Stomach (tissue), 9 donors: ENCODE data around the gene PALLD. TPM values are rescaled to one million over a fixed set of nuclear protein-coding genes. Genes with fewer than 3 reads are reported as not detected.

Experiments used
- DNase-seq, 2 donors: peaks; one replicate each; pipeline versions ENCODE4 v3.0.0 to v3.0.0-alpha.2; 2013 to 2019
- H3K27ac ChIP-seq, 5 donors: fragments of 200-600 bp in 4 of 5; sonication (generic) in 4 of 5; one replicate each; pipeline ENCODE4 v1.5.1; 2013 to 2019; ENCODE audit warnings: mild to moderate bottlenecking in 1 of 5, moderate library complexity in 1 of 5
- H3K27me3 ChIP-seq, 3 donors: fragments of 200-600 bp; sonication (generic); one replicate each; pipeline ENCODE4 v1.5.1; 2017 to 2019; ENCODE audit warnings: mixed run types in 1 of 3
- H3K36me3 ChIP-seq, 4 donors: fragments of 200-600 bp; sonication (generic); 1 replicate in 3 of 4; 2 replicates in 1 of 4; pipeline ENCODE4 v1.5.1; 2016 to 2019
- H3K4me1 ChIP-seq, 4 donors: fragments of 200-600 bp; sonication (generic); one replicate each; pipeline ENCODE4 v1.5.1; 2016 to 2019
- H3K4me3 ChIP-seq, 4 donors: fragments of 200-600 bp; sonication (generic) in 3 of 4; one replicate each; pipeline ENCODE4 v1.5.1; 2016 to 2019; ENCODE audit warnings: mild to moderate bottlenecking in 1 of 4
- H3K9me3 ChIP-seq, 4 donors: fragments of 200-600 bp; sonication (generic); one replicate each; pipeline ENCODE4 v1.5.1; 2016 to 2019
- CTCF ChIP-seq, 7 experiments: fragments of 450-650 bp in 4 of 7; fragments of 200-600 bp in 3 of 7; sonication (generic) in 3 of 7; IDR thresholded peaks; one replicate each; pipeline ENCODE4 v1.5.1; 2016 to 2019; ENCODE audit warnings: antibody characterized with exemption in 7 of 7, control low read depth in 2 of 7, mild to moderate bottlenecking in 1 of 7
- EP300 ChIP-seq: sonication (generic); formaldehyde crosslinking; IDR thresholded peaks from one replicate; pipeline ENCODE4 v1.6.1; 2017; ENCODE audit warnings: antibody characterized with exemption
- POLR2A ChIP-seq, 4 donors: fragments of 450-650 bp; IDR thresholded peaks; one replicate each; pipeline ENCODE4 v1.6.1; 2016; ENCODE audit warnings: antibody characterized with exemption in 4 of 4, control low read depth in 2 of 4, mild to moderate bottlenecking in 1 of 4, moderate library complexity in 1 of 4
- POLR2AphosphoS5 ChIP-seq, 3 donors: sonication (generic); formaldehyde crosslinking; IDR thresholded peaks; one replicate each; pipeline ENCODE4 v1.6.1; 2016; ENCODE audit warnings: antibody characterized with exemption in 3 of 3
- WGBS, 5 donors: extraction: QIAGEN DNeasy Blood & Tissue Kit in 3 of 5; methylation state at CpG; one replicate each; pipeline versions ENCODE4 v1.1.5 to v1.1.7; 2013 to 2018; 5-methylcytosine and 5-hydroxymethylcytosine counted together
- intact Hi-C: fragments of 100-400 bp; cut with DNase I; formaldehyde crosslinking; loops from one replicate; pipeline ENCODE4 v1.15.1; 2023; ENCODE audit warnings: low total_unique reads
- polyA plus RNA-seq, 3 donors: library from polyadenylated mRNA; stranded (reverse); fragments of 200-250 nt; gene quantifications; one replicate each; pipeline ENCODE4 v1.2.3, GENCODE V29; 2013
- total RNA-seq, 5 donors: library from RNA; depleted of rRNA; stranded (reverse); fragments of >200 nt; gene quantifications; one replicate each; pipeline versions ENCODE4 v1.1.0 to v1.2.3, GENCODE V29; 2014 to 2016
- donor health status: healthy with polysubstance abuse.
- donor health status: Bipolar disorder and iron deficiency.
- donor health status: healthy.

PALLD gene
- total and polyA plus RNA-seq, 8 donors: 75.9 to 984 (median 206) TPM

- intact Hi-C loops: no loop called here
- Histone ChIP-seq H3K36me3 (peaks cover 44 to 88% (median 83%) of the 10 kb centered on the region in 4 donors), H3K4me1 (peaks cover 0 to 38% (median 15%) of the 10 kb centered on the region in 4 donors), H3K9me3 (no peaks in the 10 kb centered on the region), H3K4me3 (no peak overlapping the region), H3K27ac (peak overlapping the region in 3 of 5 donors; percentile 6 to 42 (median 36)), H3K27me3 (no peaks in the 10 kb centered on the region)
- 28 to 61% (median 36%) methylated on average over 2 of the region's 2 CpGs for WGBS, 5 donors
- TF ChIP-seq POLR2AphosphoS5 (IDR thresholded peaks at IDR 0.05): no peak
- no peak for DNase-seq
These were observed 396.4 kb downstream of the PALLD start for GRCh38 chr4:168893205-168893604.

- no peak for TF ChIP-seq CTCF (IDR thresholded peaks at IDR 0.05)
- TF ChIP-seq POLR2AphosphoS5 (IDR thresholded peaks at IDR 0.05): peak in 1 of 3 donors; percentile 18
- TF ChIP-seq EP300: no peak
- TF ChIP-seq POLR2A (IDR thresholded peaks at IDR 0.05): no peak
- no peak for DNase-seq
- peaks cover 49 to 94% (median 86%) of the 10 kb centered on the region in 4 donors for H3K36me3 ChIP-seq
- no peaks in the 10 kb centered on the region for H3K27me3 ChIP-seq
- H3K9me3 ChIP-seq: no peaks in the 10 kb centered on the region
- intact Hi-C loops: no loop called here
- peaks cover 0 to 36% (median 13%) of the 10 kb centered on the region in 4 donors for H3K4me1 ChIP-seq
- H3K4me3 ChIP-seq: no peak overlapping the region
- 73 to 88% (median 77%) methylated on average over 3 of the region's 3 CpGs for WGBS, 5 donors
- peak overlapping the region in 1 of 5 donors; percentile 6 for H3K27ac ChIP-seq
These were observed 397.0 kb downstream of the PALLD start for GRCh38 chr4:168893807-168894206.

GRCh38 chr4:168900080-168900479 lies 403.2 kb downstream of the PALLD start:
- DNase-seq: no peak
- Histone ChIP-seq H3K4me3 (no peak overlapping the region), H3K9me3 (no peaks in the 10 kb centered on the region), H3K27ac (peak overlapping the region in 2 of 5 donors; percentile 9 to 15), H3K4me1 (no peaks in the 10 kb centered on the region), H3K27me3 (no peaks in the 10 kb centered on the region), H3K36me3 (peaks cover 43 to 100% (median 93%) of the 10 kb centered on the region in 4 donors)
- intact Hi-C loops: no loop called here
- TF ChIP-seq EP300 (no peak), POLR2AphosphoS5 (IDR thresholded peaks at IDR 0.05) (peak in 1 of 3 donors; percentile 17), CTCF (IDR thresholded peaks at IDR 0.05) (no peak), POLR2A (IDR thresholded peaks at IDR 0.05) (no peak)
- WGBS, 5 donors: 87 to 95% (median 94%) methylated on average over 2 of the region's 2 CpGs

- TF ChIP-seq CTCF (IDR thresholded peaks at IDR 0.05): no peak
- peaks cover 0 to 27% (median 13%) of the 10 kb centered on the region in 4 donors for H3K4me1 ChIP-seq
- no peak overlapping the region for H3K4me3 ChIP-seq
- H3K36me3 ChIP-seq: peaks cover 9 to 81% (median 78%) of the 10 kb centered on the region in 4 donors
- DNase-seq: peak in 1 of 2 donors; percentile 20
- H3K27ac ChIP-seq: peak overlapping the region in 4 of 5 donors; percentile 42 to 69 (median 52)
- no peaks in the 10 kb centered on the region for H3K27me3 ChIP-seq
- H3K9me3 ChIP-seq: no peaks in the 10 kb centered on the region
- 71 to 85% (median 79%) methylated on average over 2 of the region's 2 CpGs for WGBS, 5 donors
- intact Hi-C loops: no loop called here
These were observed 410.4 kb downstream of the PALLD start for GRCh38 chr4:168907119-168907698.

- intact Hi-C loops: no loop called here
- DNase-seq: no peak
- no peak for TF ChIP-seq POLR2AphosphoS5 (IDR thresholded peaks at IDR 0.05)
- no peak for TF ChIP-seq CTCF (IDR thresholded peaks at IDR 0.05)
- TF ChIP-seq EP300: no peak
- TF ChIP-seq POLR2A (IDR thresholded peaks at IDR 0.05): no peak
- H3K27me3 ChIP-seq: no peaks in the 10 kb centered on the region
- H3K4me3 ChIP-seq: no peak overlapping the region
- peak overlapping the region in 4 of 5 donors; percentile 42 to 69 (median 52) for H3K27ac ChIP-seq
- H3K36me3 ChIP-seq: peaks cover 9 to 79% (median 75%) of the 10 kb centered on the region in 4 donors
- no peaks in the 10 kb centered on the region for H3K9me3 ChIP-seq
- H3K4me1 ChIP-seq: peaks cover 0 to 29% (median 13%) of the 10 kb centered on the region in 4 donors
- 78 to 93% (median 84%) methylated on average over 1 of the region's 1 CpG for WGBS, 5 donors
These were observed 411.2 kb downstream of the PALLD start for GRCh38 chr4:168908093-168908492.
